ENCODE data around the gene EPOP. TPM values are rescaled to one million over a fixed set of nuclear protein-coding genes. Genes with fewer than 3 reads are reported as not detected.
A peak's percentile ranks its signal among the peaks of the same experiment; 100 is the strongest.

EPOP gene
- total RNA-seq, 1 donor = 1.3 TPM

- TF ChIP-seq CTCF (IDR thresholded peaks at IDR 0.05; ENCODE audit: insufficient read depth, low read depth, low read length) = no peak
- no peak for DNase-seq (ENCODE audit: low read depth)
- peak overlapping the region; percentile 29 for H3K4me3 ChIP-seq (ENCODE audit: low read depth, low read length)
Measured at GRCh38 chr17:38673707-38674013, 1.1 kb downstream of the EPOP start.

- no peak for TF ChIP-seq CTCF (IDR thresholded peaks at IDR 0.05; ENCODE audit: insufficient read depth, low read depth, low read length)
- no peak overlapping the region for H3K4me3 ChIP-seq (ENCODE audit: low read depth, low read length)
Measured at GRCh38 chr17:38672788-38673706, 1.7 kb downstream of the EPOP start.

GRCh38 chr17:38671939-38672720 lies 2.6 kb downstream of the EPOP start:
- no peak for DNase-seq (ENCODE audit: low read depth)
- H3K4me3 ChIP-seq (ENCODE audit: low read depth, low read length) = no peak overlapping the region
- TF ChIP-seq CTCF (IDR thresholded peaks at IDR 0.05; ENCODE audit: insufficient read depth, low read depth, low read length) = peak; percentile 6

More at GRCh38 chr17:38672788-38673706, 1.7 kb downstream of the EPOP start:
- no peak for DNase-seq (ENCODE audit: low read depth)

GRCh38 chr17:38669520-38669919 lies 5.2 kb downstream of the EPOP start:
- TF ChIP-seq CTCF (IDR thresholded peaks at IDR 0.05; ENCODE audit: insufficient read depth, low read depth, low read length) = no peak

GRCh38 chr17:38667787-38668122 lies 7.0 kb downstream of the EPOP start:
- H3K4me3 ChIP-seq (ENCODE audit: low read depth, low read length) = no peak overlapping the region
- TF ChIP-seq CTCF (IDR thresholded peaks at IDR 0.05; ENCODE audit: insufficient read depth, low read depth, low read length) = no peak
- no peak for DNase-seq (ENCODE audit: low read depth)

More at GRCh38 chr17:38669520-38669919, 5.2 kb downstream of the EPOP start:
- H3K4me3 ChIP-seq (ENCODE audit: low read depth, low read length) = no peak overlapping the region
- DNase-seq (ENCODE audit: low read depth) = no peak

- DNase-seq (ENCODE audit: low read depth) = peak; percentile 70
- H3K4me3 ChIP-seq (ENCODE audit: low read depth, low read length) = no peak overlapping the region
- TF ChIP-seq CTCF (IDR thresholded peaks at IDR 0.05; ENCODE audit: insufficient read depth, low read depth, low read length) = peak; percentile 100
Measured at GRCh38 chr17:38667099-38667786, 7.5 kb downstream of the EPOP start.
